Endodermal cell (in vitro differentiated cells): ENCODE measurements around the gene DYNLT1. TPM values are rescaled to one million over a fixed set of nuclear protein-coding genes. Genes with fewer than 3 reads are reported as not detected.

Experiments used
- DNase-seq: peaks from one replicate; pipeline ENCODE4 v3.0.0-alpha.2; 2017
- H3K27ac ChIP-seq: 2 replicates; pipeline ENCODE4 v1.5.1; 2013; ENCODE audit warnings: mild to moderate bottlenecking, low read depth, low read length, moderate library complexity
- H3K27me3 ChIP-seq: 2 replicates; pipeline ENCODE4 v1.6.1; 2013; ENCODE audit warnings: mild to moderate bottlenecking, low read length, moderate library complexity; ENCODE audit not compliant: insufficient read depth, control insufficient read depth, poor library complexity, severe bottlenecking
- H3K36me3 ChIP-seq: 2 replicates; pipeline ENCODE4 v1.7.0; 2013; ENCODE audit warnings: mild to moderate bottlenecking, low read length, moderate library complexity; ENCODE audit not compliant: control insufficient read depth, insufficient read depth
- H3K4me1 ChIP-seq: one replicate; pipeline ENCODE4 v1.7.0; 2013; ENCODE audit warnings: low read length; ENCODE audit not compliant: control insufficient read depth, insufficient read depth
- H3K4me3 ChIP-seq: 2 replicates; pipeline ENCODE4 v1.5.1; 2013; ENCODE audit warnings: mild to moderate bottlenecking, low read length, moderate library complexity
- H3K9ac ChIP-seq: 2 replicates; pipeline ENCODE4 v1.6.1; 2013; ENCODE audit warnings: mild to moderate bottlenecking, low read length, moderate library complexity; ENCODE audit not compliant: poor library complexity, severe bottlenecking; ENCODE audit errors: extremely low read depth
- H3K9me3 ChIP-seq: 2 replicates; pipeline ENCODE4 v1.6.1; 2013; ENCODE audit warnings: mild to moderate bottlenecking, low read length, moderate library complexity; ENCODE audit not compliant: control insufficient read depth
- H3K27ac Mint-ChIP-seq: 2 replicates; pipeline ENCODE4 v1.8.0; 2020; ENCODE audit warnings: mixed read lengths
- H3K27me3 Mint-ChIP-seq: 2 replicates; pipeline ENCODE4 v1.8.0; 2021; ENCODE audit warnings: mild to moderate bottlenecking, mixed read lengths; ENCODE audit not compliant: insufficient read depth
- H3K36me3 Mint-ChIP-seq: 2 replicates; pipeline ENCODE4 v1.8.0; 2020; ENCODE audit warnings: low read depth, mixed read lengths
- H3K4me1 Mint-ChIP-seq: 2 replicates; pipeline ENCODE4 v1.8.0; 2020; ENCODE audit warnings: mixed read lengths
- H3K4me3 Mint-ChIP-seq: 2 replicates; pipeline ENCODE4 v1.8.0; 2020; ENCODE audit warnings: mild to moderate bottlenecking, moderate library complexity, mixed read lengths
- H3K9me3 Mint-ChIP-seq: 2 replicates; pipeline ENCODE4 v1.8.0; 2020; ENCODE audit warnings: mild to moderate bottlenecking, mixed read lengths
- whole genome bisulfite sequencing, 2 experiments: methylation state at CpG; one replicate each; pipeline versions ENCODE4 v1.1.5 to v1.1.7; 2013; ENCODE audit warnings: missing lambda C conversion rate in 2 of 2, mixed read lengths in 1 of 2; ENCODE audit not compliant: insufficient coverage in 1 of 2, insufficient read length in 1 of 2; 5-methylcytosine and 5-hydroxymethylcytosine counted together
- total RNA-seq, 2 donors: library from RNA; stranded (reverse); fragmentation: NEBNext Ultra II Directional in 1 of 2; extraction: Animal tissue kit (Norgen Biotek cat#: 25700) in 1 of 2; gene quantifications; 2 replicates in 1 of 2; 3 replicates in 1 of 2; pipeline ENCODE4 v1.2.1, GENCODE V29; 2021
- TF ChIP-seq, protein P1 (sequence below): fragments of 200-600 bp; sonication (generic); conservative IDR thresholded peaks from 2 replicates; pipeline ENCODE4 v1.5.0; 2021; ENCODE audit warnings: antibody characterized with exemption, mild to moderate bottlenecking

The DYNLT1 gene
- total RNA-seq, 2 donors from 2014 or later: 112 to 148 TPM

DNA sequence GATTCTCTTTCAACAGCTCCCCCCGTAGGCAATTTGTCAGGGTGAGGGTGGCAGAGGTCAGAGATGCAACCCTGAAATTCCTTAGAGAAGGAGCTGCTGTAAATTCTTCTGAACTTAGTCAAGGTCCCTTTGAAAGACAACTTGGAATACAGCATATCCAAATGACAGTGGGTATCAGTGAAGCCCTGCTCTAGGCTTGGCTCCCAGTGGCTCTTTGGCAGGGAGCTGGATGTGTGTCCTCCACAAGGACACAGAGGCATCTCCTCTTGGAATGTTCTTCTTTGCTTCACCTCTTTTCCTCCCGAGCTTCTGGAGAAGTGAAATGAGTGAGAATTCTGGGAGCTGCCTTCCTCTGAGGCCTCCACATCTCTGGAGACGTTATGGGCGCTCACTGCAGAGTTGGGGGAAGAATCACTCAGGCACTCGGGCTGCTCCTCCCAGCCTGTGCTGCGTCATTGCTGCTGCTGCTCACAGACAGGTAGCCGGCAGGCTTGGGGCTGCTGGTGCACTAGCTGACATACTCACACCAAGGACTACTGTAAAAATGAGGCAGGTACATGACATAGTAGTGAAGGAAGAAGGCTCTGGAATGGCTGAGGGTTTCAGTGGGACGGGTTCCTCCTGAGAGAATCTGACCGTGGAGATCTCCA, 34.1 kb downstream of the DYNLT1 start:
- no peaks in the 10 kb centered on the region for H3K27me3 Mint-ChIP-seq

DNA sequence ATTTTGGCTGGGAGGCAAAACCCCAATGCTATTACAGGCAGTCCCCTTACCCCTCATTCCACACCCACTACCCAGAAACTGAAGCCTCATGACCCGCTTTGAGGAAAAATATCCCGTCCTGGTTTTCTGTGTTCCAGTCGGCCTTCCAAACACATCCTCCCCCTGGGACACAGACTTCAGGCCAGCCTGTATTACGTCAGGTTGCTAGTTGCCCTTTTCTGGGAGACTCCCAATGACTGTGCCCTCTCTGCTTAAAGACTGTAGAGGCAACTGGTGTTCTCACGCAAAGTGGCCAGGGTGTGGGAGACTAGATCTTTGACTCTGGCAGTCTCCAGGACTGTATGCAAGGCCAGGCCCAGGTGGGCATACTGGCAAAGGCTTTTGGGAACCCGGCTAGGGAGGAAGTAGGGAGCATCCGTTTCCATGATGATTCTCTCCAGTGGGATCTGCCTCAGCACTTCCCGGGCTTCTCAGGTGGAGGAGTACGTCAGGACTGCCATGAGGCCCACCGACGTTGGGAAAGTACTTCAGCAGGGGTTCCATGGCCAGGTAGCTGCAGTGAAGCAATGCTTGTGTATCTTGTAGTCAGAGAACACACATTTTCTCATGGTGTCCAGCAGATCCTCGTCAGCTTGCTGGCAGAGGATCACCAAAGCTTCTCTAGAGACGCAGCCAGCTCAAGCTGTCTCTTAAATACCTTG, 34.9 kb downstream of the DYNLT1 start:
- Histone ChIP-seq H3K27me3 (no peaks in the 10 kb centered on the region), H3K9me3 (peaks cover 2% of the 10 kb centered on the region), H3K4me1 (peaks cover 23% of the 10 kb centered on the region), H3K4me3 (no peak overlapping the region), H3K36me3 (peaks cover 71% of the 10 kb centered on the region), H3K9ac (no peak overlapping the region), H3K27ac (no peak overlapping the region)
- H3K4me3 Mint-ChIP-seq: no peak overlapping the region
- TF ChIP-seq, protein P1, sequence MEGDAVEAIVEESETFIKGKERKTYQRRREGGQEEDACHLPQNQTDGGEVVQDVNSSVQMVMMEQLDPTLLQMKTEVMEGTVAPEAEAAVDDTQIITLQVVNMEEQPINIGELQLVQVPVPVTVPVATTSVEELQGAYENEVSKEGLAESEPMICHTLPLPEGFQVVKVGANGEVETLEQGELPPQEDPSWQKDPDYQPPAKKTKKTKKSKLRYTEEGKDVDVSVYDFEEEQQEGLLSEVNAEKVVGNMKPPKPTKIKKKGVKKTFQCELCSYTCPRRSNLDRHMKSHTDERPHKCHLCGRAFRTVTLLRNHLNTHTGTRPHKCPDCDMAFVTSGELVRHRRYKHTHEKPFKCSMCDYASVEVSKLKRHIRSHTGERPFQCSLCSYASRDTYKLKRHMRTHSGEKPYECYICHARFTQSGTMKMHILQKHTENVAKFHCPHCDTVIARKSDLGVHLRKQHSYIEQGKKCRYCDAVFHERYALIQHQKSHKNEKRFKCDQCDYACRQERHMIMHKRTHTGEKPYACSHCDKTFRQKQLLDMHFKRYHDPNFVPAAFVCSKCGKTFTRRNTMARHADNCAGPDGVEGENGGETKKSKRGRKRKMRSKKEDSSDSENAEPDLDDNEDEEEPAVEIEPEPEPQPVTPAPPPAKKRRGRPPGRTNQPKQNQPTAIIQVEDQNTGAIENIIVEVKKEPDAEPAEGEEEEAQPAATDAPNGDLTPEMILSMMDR: no peak
- peaks cover 54% of the 10 kb centered on the region for H3K36me3 Mint-ChIP-seq
- H3K27me3 Mint-ChIP-seq: no peaks in the 10 kb centered on the region
- 93 to 96% methylated on average over 11 to 13 of the region's 13 CpGs for WGBS, 2 experiments
- peaks cover 4% of the 10 kb centered on the region for H3K9me3 Mint-ChIP-seq
- H3K4me1 Mint-ChIP-seq: peaks cover 23% of the 10 kb centered on the region
- peak; percentile 33 for DNase-seq
- peak overlapping the region; percentile 97 for H3K27ac Mint-ChIP-seq

More for the DNA sequence above, 34.1 kb downstream of the DYNLT1 start:
- peak overlapping the region; percentile 97 for H3K27ac Mint-ChIP-seq
- H3K4me3 Mint-ChIP-seq: no peak overlapping the region
- Histone ChIP-seq H3K9ac (peak overlapping the region; percentile 84), H3K4me3 (peak overlapping the region; percentile 54), H3K27ac (peak overlapping the region; percentile 89), H3K4me1 (peaks cover 23% of the 10 kb centered on the region), H3K9me3 (peaks cover 11% of the 10 kb centered on the region), H3K36me3 (peaks cover 77% of the 10 kb centered on the region), H3K27me3 (no peaks in the 10 kb centered on the region)
- H3K4me1 Mint-ChIP-seq: peaks cover 23% of the 10 kb centered on the region
- DNase-seq: peak; percentile 49
- H3K36me3 Mint-ChIP-seq: peaks cover 60% of the 10 kb centered on the region
- TF ChIP-seq, protein P1: no peak
- peaks cover 12% of the 10 kb centered on the region for H3K9me3 Mint-ChIP-seq
- 83 to 88% methylated on average over 6 to 9 of the region's 9 CpGs for WGBS, 2 experiments

DNA sequence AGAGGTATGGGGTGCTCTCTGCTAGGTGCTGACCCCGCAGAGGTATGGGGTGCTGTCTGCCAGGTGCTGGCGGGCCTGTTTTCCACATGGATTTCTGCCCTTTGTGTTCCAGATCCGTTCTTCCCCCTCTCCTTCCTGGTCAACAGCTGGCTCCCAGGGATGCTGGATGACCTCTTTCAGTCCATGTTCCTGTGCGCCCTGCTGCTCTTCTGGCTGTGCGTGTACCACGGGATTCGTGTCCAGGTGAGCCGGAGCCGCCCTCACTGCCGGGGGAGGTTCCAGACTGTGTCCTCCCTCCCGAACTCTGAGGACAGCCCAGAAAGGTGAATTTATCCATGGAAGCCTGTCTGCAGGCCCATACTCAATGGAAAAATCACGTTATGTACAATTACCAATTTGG, 36.3 kb downstream of the DYNLT1 start:
- H3K9me3 Mint-ChIP-seq: no peaks in the 10 kb centered on the region
- Histone ChIP-seq H3K9me3 (no peaks in the 10 kb centered on the region), H3K4me3 (no peak overlapping the region), H3K27me3 (no peaks in the 10 kb centered on the region), H3K9ac (no peak overlapping the region), H3K27ac (no peak overlapping the region), H3K36me3 (peaks cover 58% of the 10 kb centered on the region), H3K4me1 (peaks cover 23% of the 10 kb centered on the region)
- no peaks in the 10 kb centered on the region for H3K27me3 Mint-ChIP-seq
- 93 to 95% methylated on average over 11 to 12 of the region's 12 CpGs for WGBS, 2 experiments
- no peak overlapping the region for H3K4me3 Mint-ChIP-seq
- peaks cover 46% of the 10 kb centered on the region for H3K36me3 Mint-ChIP-seq
- H3K27ac Mint-ChIP-seq: no peak overlapping the region
- peaks cover 23% of the 10 kb centered on the region for H3K4me1 Mint-ChIP-seq
- TF ChIP-seq, protein P1: no peak
- DNase-seq: no peak
